Heart left ventricle (tissue), 16 donors: ENCODE data around the gene ITPK1. TPM values are rescaled to one million over a fixed set of nuclear protein-coding genes. Genes with fewer than 3 reads are reported as not detected.

ENCODE experiments used
- ATAC-seq, 4 donors: fragments of 200-7000 bp; cut with Tn5 transposase; one replicate each; pipeline ENCODE4 v1.9.1; 2020 to 2022; ENCODE audit warnings: moderate library complexity in 4 of 4, mild to moderate bottlenecking in 3 of 4, moderate number of reproducible peaks in 1 of 4
- DNase-seq, 5 donors: peaks; one replicate each; pipeline ENCODE4 v3.0.0-alpha.2; 2020
- H3K27ac ChIP-seq, 12 donors: fragments of 200-600 bp; sonication (generic) in 4 of 12; one replicate each; pipeline versions ENCODE4 v1.5.0 to v1.8.0; 2016 to 2022; ENCODE audit warnings: mild to moderate bottlenecking in 2 of 12
- H3K27me3 ChIP-seq, 9 donors: fragments of 200-600 bp; sonication (generic) in 2 of 9; one replicate each; pipeline versions ENCODE4 v1.5.1 to v1.8.0; 2016 to 2022; ENCODE audit warnings: mild to moderate bottlenecking in 3 of 9
- H3K36me3 ChIP-seq, 9 donors: fragments of 200-600 bp; sonication (generic) in 2 of 9; one replicate each; pipeline versions ENCODE4 v1.5.0 to v1.8.0; 2018 to 2022; ENCODE audit warnings: mild to moderate bottlenecking in 2 of 9
- H3K4me1 ChIP-seq, 12 donors: fragments of 200-600 bp; sonication (generic) in 4 of 12; one replicate each; pipeline versions ENCODE4 v1.5.0 to v1.8.0; 2016 to 2022; ENCODE audit warnings: mild to moderate bottlenecking in 3 of 12
- H3K4me3 ChIP-seq, 12 donors: fragments of 200-600 bp; sonication (generic) in 4 of 12; one replicate each; pipeline versions ENCODE4 v1.5.0 to v1.8.0; 2017 to 2022; ENCODE audit warnings: mild to moderate bottlenecking in 9 of 12, moderate library complexity in 4 of 12
- H3K9me3 ChIP-seq, 12 donors: fragments of 200-600 bp; sonication (generic) in 4 of 12; one replicate each; pipeline versions ENCODE4 v1.5.0 to v1.8.0; 2016 to 2022; ENCODE audit warnings: mild to moderate bottlenecking in 1 of 12
- CTCF ChIP-seq, 12 donors: fragments of 200-600 bp; sonication (generic) in 4 of 12; IDR thresholded peaks; one replicate each; pipeline versions ENCODE4 v1.5.0 to v1.8.0; 2018 to 2022; ENCODE audit warnings: antibody characterized with exemption in 12 of 12, mild to moderate bottlenecking in 5 of 12
- POLR2A ChIP-seq, 2 donors: fragments of 450-650 bp; IDR thresholded peaks; one replicate each; pipeline ENCODE4 v1.6.1; 2017; ENCODE audit warnings: antibody characterized with exemption in 2 of 2, mild to moderate bottlenecking in 2 of 2, moderate library complexity in 2 of 2
- WGBS, 4 donors: extraction: QIAGEN DNeasy Blood & Tissue Kit in 2 of 4; methylation state at CpG; one replicate each; pipeline versions ENCODE4 v1.1.5 to v1.1.7; 2013 to 2018; 5-methylcytosine and 5-hydroxymethylcytosine counted together
- intact Hi-C, 10 donors: fragments of 100-400 bp; cut with DNase I; formaldehyde crosslinking; loops; one replicate each; pipeline versions ENCODE4 v1.11.1 to v1.14.2; 2022
- polyA plus RNA-seq, 2 donors: library from polyadenylated mRNA; stranded (reverse); fragments of 200-250 nt; gene quantifications; one replicate each; pipeline ENCODE4 v1.2.3, GENCODE V29; 2013
- total RNA-seq, 9 donors: library from RNA; depleted of rRNA in 2 of 9; stranded (reverse); fragments of >200 nt in 2 of 9; fragmentation: NEBNext Ultra II Directional in 3 of 9; extraction: Animal tissue kit (Norgen Biotek cat#: 25700) in 3 of 9; gene quantifications; one replicate each; pipeline versions ENCODE4 v1.1.0 to v1.2.4, GENCODE V29; 2016 to 2023
- donor health status: ischemic (EF 13 %, LVEDD 7.1; RV severe dilation, severe dysfunction).
- donor health status: healthy with polysubstance abuse.
- donor health status: DM: no; HTN: yes; CAD: no.
- donor health status: DM: no; HTN: no; CAD: no.
- donor health status: ischemic (EF 25% LVEDD 6.9; RV normal size, moderate dysfunction).
- donor health status: ischemic (EF 25% LVEDD 5.7; RV mildly dilated, moderate dysfunction).
- donor health status: healthy.
- donor health status: DM: yes; HTN: yes; CAD: no.
- donor health status: ischemic (EF 35%, LVEDD 5.7; RV mildly dilated, moderate dysfunction).
- donor health status: nonischemic (EF 11% LVEDD 7.7; RV severe dilation, severe dysfunction).
- donor health status: DM: yes; HTN: yes; CAD: no.
- donor health status: PGD.
- donor health status: ischemic (EF 29% LVEDD 5.4; RV normal size, mild dysfunction).
- donor health status: nonischemic (EF 23%, LVEDD 6.1; RV moderate dilation, normal function).

Gene ITPK1
- total and polyA plus RNA-seq, 11 donors = 44.5 to 158 (median 91.0) TPM

- Histone ChIP-seq H3K27ac (peak overlapping the region in 1 of 12 donors; percentile 52), H3K9me3 (peaks cover 0 to 43% (median 13%) of the 10 kb centered on the region in 12 donors), H3K4me1 (peaks cover 0 to 23% (median 13%) of the 10 kb centered on the region in 12 donors), H3K27me3 (no peaks in the 10 kb centered on the region), H3K4me3 (no peak overlapping the region), H3K36me3 (peaks cover 0 to 19% (median 0%) of the 10 kb centered on the region in 9 donors)
- 86 to 90% (median 89%) methylated on average over 4 of the region's 4 CpGs for WGBS, 4 donors
- intact Hi-C loops = no loop called here
- ATAC-seq (no peak), DNase-seq (peak in 1 of 5 donors; percentile 10)
- no peak for TF ChIP-seq CTCF (IDR thresholded peaks at IDR 0.05)
- no peak for TF ChIP-seq POLR2A (IDR thresholded peaks at IDR 0.05)
Measured at GRCh38 chr14:92978229-92979021, 137.3 kb downstream of the ITPK1 start.

- H3K4me1 ChIP-seq = peaks cover 0 to 34% (median 16%) of the 10 kb centered on the region in 12 donors
- H3K27ac ChIP-seq = no peak overlapping the region
- no peak for TF ChIP-seq CTCF (IDR thresholded peaks at IDR 0.05)
- no peak for TF ChIP-seq POLR2A (IDR thresholded peaks at IDR 0.05)
- peaks cover 0 to 43% (median 13%) of the 10 kb centered on the region in 12 donors for H3K9me3 ChIP-seq
- WGBS, 4 donors = 93 to 100% (median 99%) methylated on average over 2 of the region's 2 CpGs
- intact Hi-C loops = no loop called here
- H3K36me3 ChIP-seq = peaks cover 0 to 12% (median 0%) of the 10 kb centered on the region in 9 donors
- no peak overlapping the region for H3K4me3 ChIP-seq
- H3K27me3 ChIP-seq = no peaks in the 10 kb centered on the region
- ATAC-seq (no peak), DNase-seq (no peak)
Measured at GRCh38 chr14:92976268-92976667, 139.5 kb downstream of the ITPK1 start.

- Histone ChIP-seq H3K27ac (peak overlapping the region in 11 of 12 donors; percentile 10 to 90 (median 81)), H3K4me3 (no peak overlapping the region), H3K9me3 (peaks cover 0 to 43% (median 13%) of the 10 kb centered on the region in 12 donors), H3K36me3 (peaks cover 0 to 12% (median 0%) of the 10 kb centered on the region in 9 donors), H3K27me3 (no peaks in the 10 kb centered on the region), H3K4me1 (peaks cover 0 to 35% (median 17%) of the 10 kb centered on the region in 12 donors)
- ATAC-seq (no peak), DNase-seq (peak in 1 of 5 donors; percentile 25)
- 89 to 95% (median 92%) methylated on average over 15 to 17 of the region's 17 CpGs for WGBS, 4 donors
- TF ChIP-seq CTCF (IDR thresholded peaks at IDR 0.05) (no peak), POLR2A (IDR thresholded peaks at IDR 0.05) (no peak)
- intact Hi-C loops = loop anchor here in 6 of 10 donors (5.0 kb wide), 7 partner anchors 38 to 163 kb away; partner anchors contain the start of gene ITPK1 (in 1 of the 6)
Measured at GRCh38 chr14:92974541-92975345, 141.0 kb downstream of the ITPK1 start.
